Measurements from ENCODE around the gene SCD. TPM values are rescaled to one million over a fixed set of nuclear protein-coding genes. Genes with fewer than 3 reads are reported as not detected.

Gene SCD
- total and polyA plus RNA-seq, 2 of the 13 experiments (the other 11 are each of a cell fraction or from before 2014, with no cell fraction given) = 492 to 512 TPM

GRCh38 chr10:100346765-100347567 is at the start of gene SCD (continued):
- TF ChIP-seq MEIS1 (CRISPR knock-in tag; IDR thresholded peaks at IDR 0.05; ENCODE audit: borderline replicate concordance) (peak; percentile 42; the same call in 1 of the 2 replicates), ZNF609 (CRISPR knock-in tag; IDR thresholded peaks at IDR 0.05; ENCODE audit: borderline replicate concordance) (no peak), NFATC3 (CRISPR knock-in tag; IDR thresholded peaks at IDR 0.05) (no peak), PHF21A (CRISPR knock-in tag; IDR thresholded peaks at IDR 0.05) (peak; percentile 86), ZNF235 (CRISPR knock-in tag; IDR thresholded peaks at IDR 0.05; ENCODE audit: borderline replicate concordance) (no peak; the same call in 1 of the 2 replicates), FLYWCH1 (CRISPR knock-in tag; IDR thresholded peaks at IDR 0.05) (no peak), ZKSCAN5 (CRISPR knock-in tag; IDR thresholded peaks at IDR 0.05) (peak; percentile 91), KLF9 (CRISPR knock-in tag; IDR thresholded peaks at IDR 0.05; ENCODE audit: low read depth) (no peak), SMARCC2 (IDR thresholded peaks at IDR 0.05) (no peak), ZNF850 (CRISPR knock-in tag; conservative IDR thresholded peaks at IDR 0.05) (no peak), ISL2 (CRISPR knock-in tag; IDR thresholded peaks at IDR 0.05) (peak; percentile 53), THAP11 (CRISPR knock-in tag; IDR thresholded peaks at IDR 0.05) (peak; percentile 33; the same call in 1 of the 2 replicates), ETS1 (CRISPR knock-in tag; IDR thresholded peaks at IDR 0.05) (no peak), HNF1A (IDR thresholded peaks at IDR 0.05; ENCODE audit: low read depth) (no peak), HNF1A (CRISPR knock-in tag; IDR thresholded peaks at IDR 0.05; ENCODE audit: borderline replicate concordance) (no peak), ARNTL (CRISPR knock-in tag; IDR thresholded peaks at IDR 0.05) (0 out of 2 replicates have a peak, but pooled peaks have one; percentile 4), SNAPC2 (CRISPR knock-in tag; IDR thresholded peaks at IDR 0.05) (no peak), ZNF441 (CRISPR knock-in tag; IDR thresholded peaks at IDR 0.05; ENCODE audit: borderline replicate concordance) (no peak)
